ENCODE measurements around the gene HHIPL1.

The HHIPL1 gene

GRCh38 chr14:99625476-99625875, 19.5 kb upstream of the HHIPL1 start:
- no peaks in the 10 kb centered on the region for H3K36me3 ChIP-seq (ENCODE audit: low read length)
- no peak overlapping the region for H3K4me2 ChIP-seq (ENCODE audit: low read depth, low read length, poor library complexity, severe bottlenecking)
- H3K4me3 ChIP-seq (ENCODE audit: insufficient read depth, low read length, poor library complexity, severe bottlenecking) = no peak overlapping the region
- no peaks in the 10 kb centered on the region for H3K79me2 ChIP-seq (ENCODE audit: insufficient read depth, low read length)
- H3F3A ChIP-seq (ENCODE audit: insufficient read depth) = no peaks in the 10 kb centered on the region
- no peak overlapping the region for H2AFZ ChIP-seq (ENCODE audit: low read depth, low read length, severe bottlenecking)
- H3K9ac ChIP-seq (ENCODE audit: low read length) = no peak overlapping the region
- H3K27me3 ChIP-seq (ENCODE audit: low read length) = no peaks in the 10 kb centered on the region
- H3K27ac ChIP-seq (ENCODE audit: low read depth, low read length) = no peak overlapping the region
- no peaks in the 10 kb centered on the region for H4K20me1 ChIP-seq (ENCODE audit: low read depth, low read length)
- no peaks in the 10 kb centered on the region for H3K9me3 ChIP-seq (ENCODE audit: insufficient read depth, low read length)
- no peak for TF ChIP-seq EZH2phosphoT487 (conservative IDR thresholded peaks at IDR 0.05; ENCODE audit: low read length)
- TF ChIP-seq CTCF (IDR thresholded peaks at IDR 0.05; ENCODE audit: insufficient read depth, low read length, poor library complexity, severe bottlenecking) = no peak
- no peaks in the 10 kb centered on the region for H3K9me2 ChIP-seq (replicated peaks; ENCODE audit: insufficient read depth, low read length)

DNA sequence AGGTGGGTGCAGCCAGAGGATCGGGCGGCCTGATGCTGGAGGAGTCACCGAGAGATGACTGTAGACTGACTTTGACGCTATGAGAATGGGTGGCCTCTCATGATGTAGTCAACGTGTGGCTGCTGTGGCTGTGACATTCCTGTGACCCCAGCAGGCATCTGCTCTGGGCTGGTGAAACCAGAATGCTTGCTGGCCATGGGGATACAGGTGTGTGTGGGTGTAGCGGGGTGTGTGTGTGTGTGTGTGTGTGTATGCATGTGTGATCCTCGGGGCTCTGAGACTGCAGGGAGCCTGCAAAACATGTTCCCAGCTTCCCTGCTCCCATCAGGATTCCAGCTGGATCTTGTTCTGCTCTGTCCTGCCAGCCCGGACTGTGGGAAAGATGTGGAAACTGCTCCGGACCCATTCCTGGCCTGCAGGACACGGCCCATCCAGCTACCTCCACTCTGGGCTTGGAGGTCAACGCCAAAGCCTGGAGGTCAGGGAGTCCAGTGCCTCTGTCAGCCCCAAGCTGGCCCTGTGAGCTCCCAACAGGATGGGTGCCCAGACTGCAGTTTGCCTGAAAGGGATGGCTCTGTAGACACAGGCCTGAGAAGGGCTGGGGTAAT, 18.8 kb upstream of the HHIPL1 start:
- Histone ChIP-seq H3F3A (ENCODE audit: insufficient read depth) (no peaks in the 10 kb centered on the region), H3K9me2 (replicated peaks; ENCODE audit: insufficient read depth, low read length) (no peaks in the 10 kb centered on the region), H3K4me3 (ENCODE audit: insufficient read depth, low read length, poor library complexity, severe bottlenecking) (no peak overlapping the region), H3K36me3 (ENCODE audit: low read length) (no peaks in the 10 kb centered on the region), H3K27ac (ENCODE audit: low read depth, low read length) (no peak overlapping the region), H2AFZ (ENCODE audit: low read depth, low read length, severe bottlenecking) (no peak overlapping the region), H3K9ac (ENCODE audit: low read length) (no peak overlapping the region), H3K27me3 (ENCODE audit: low read length) (no peaks in the 10 kb centered on the region), H3K4me2 (ENCODE audit: low read depth, low read length, poor library complexity, severe bottlenecking) (no peak overlapping the region), H4K20me1 (ENCODE audit: low read depth, low read length) (no peaks in the 10 kb centered on the region), H3K79me2 (ENCODE audit: insufficient read depth, low read length) (no peaks in the 10 kb centered on the region), H3K9me3 (ENCODE audit: insufficient read depth, low read length) (no peaks in the 10 kb centered on the region)
- no peak for TF ChIP-seq EZH2phosphoT487 (conservative IDR thresholded peaks at IDR 0.05; ENCODE audit: low read length)
- TF ChIP-seq CTCF (IDR thresholded peaks at IDR 0.05; ENCODE audit: insufficient read depth, low read length, poor library complexity, severe bottlenecking) = no peak

GRCh38 chr14:99627100-99627499, 17.8 kb upstream of the HHIPL1 start:
- TF ChIP-seq EZH2phosphoT487 (conservative IDR thresholded peaks at IDR 0.05; ENCODE audit: low read length) (no peak), CTCF (IDR thresholded peaks at IDR 0.05; ENCODE audit: insufficient read depth, low read length, poor library complexity, severe bottlenecking) (no peak)
- Histone ChIP-seq H3K27me3 (ENCODE audit: low read length) (no peaks in the 10 kb centered on the region), H3K4me2 (ENCODE audit: low read depth, low read length, poor library complexity, severe bottlenecking) (no peak overlapping the region), H3K9me2 (replicated peaks; ENCODE audit: insufficient read depth, low read length) (no peaks in the 10 kb centered on the region), H3K27ac (ENCODE audit: low read depth, low read length) (no peak overlapping the region), H3K79me2 (ENCODE audit: insufficient read depth, low read length) (no peaks in the 10 kb centered on the region), H4K20me1 (ENCODE audit: low read depth, low read length) (no peaks in the 10 kb centered on the region), H3F3A (ENCODE audit: insufficient read depth) (no peaks in the 10 kb centered on the region), H3K4me3 (ENCODE audit: insufficient read depth, low read length, poor library complexity, severe bottlenecking) (no peak overlapping the region), H3K9ac (ENCODE audit: low read length) (no peak overlapping the region), H2AFZ (ENCODE audit: low read depth, low read length, severe bottlenecking) (no peak overlapping the region), H3K9me3 (ENCODE audit: insufficient read depth, low read length) (no peaks in the 10 kb centered on the region), H3K36me3 (ENCODE audit: low read length) (no peaks in the 10 kb centered on the region)
